ENCODE data around the gene CCNI2. TPM values are rescaled to one million over a fixed set of nuclear protein-coding genes. Genes with fewer than 3 reads are reported as not detected.

CCNI2 gene
- total RNA-seq, 4 donors from 2014 or later = not detected

DNA sequence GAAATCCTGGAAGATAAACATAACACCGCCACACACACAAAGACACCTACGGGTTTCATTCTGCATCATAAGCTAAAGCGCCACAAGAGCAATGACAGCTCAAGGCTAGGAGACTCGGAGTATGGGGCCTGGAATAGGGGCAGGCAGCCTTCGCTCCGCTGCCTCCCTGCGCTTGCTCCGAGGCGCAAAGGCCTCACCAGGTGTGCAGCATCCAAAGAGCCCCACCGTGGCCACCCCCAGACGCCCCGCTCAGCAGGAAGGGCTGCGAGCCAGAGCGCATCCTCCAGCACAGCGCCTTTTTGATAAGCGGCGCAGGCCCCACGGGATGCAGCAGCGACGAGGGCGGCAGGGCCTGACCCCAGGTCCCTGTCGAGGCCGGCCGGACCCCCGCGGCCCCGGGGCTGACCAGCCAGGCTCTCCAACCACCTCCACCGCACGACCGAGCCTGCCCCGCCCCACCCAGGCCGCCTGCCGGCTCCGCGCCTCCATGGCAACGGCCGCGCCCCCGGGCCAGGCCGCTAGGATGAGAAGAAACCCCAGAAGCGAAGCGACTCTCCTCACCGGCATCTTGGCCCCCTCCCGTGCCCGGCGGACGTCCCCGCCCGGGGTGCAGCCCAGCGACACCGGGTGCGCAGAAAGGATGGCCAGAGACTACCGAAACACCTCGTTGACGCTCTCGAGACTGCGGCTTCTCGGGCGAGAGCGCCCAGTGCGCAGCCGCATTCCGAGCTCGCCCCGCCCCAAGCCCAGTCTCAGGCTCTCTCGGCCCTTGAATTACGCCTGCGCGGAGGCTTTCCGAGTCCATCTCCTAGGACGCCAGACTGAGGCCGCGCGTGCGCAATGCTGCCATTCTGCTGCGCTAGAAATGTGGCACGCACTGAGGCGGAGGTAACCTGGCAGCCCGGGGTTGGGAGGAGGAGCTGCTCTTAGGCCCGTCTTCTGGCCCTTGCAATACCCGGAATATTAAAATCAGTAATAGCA, 10.1 kb upstream of the CCNI2 start, which contains the start of gene KIF3A:
Gene KIF3A (minus strand): TSS at position 694 of the 981 bp plus-strand sequence. CDS start 127 bp downstream, at position 567.
- peak within 1 kb of the TSS; percentile 59 to 77 for H3K4me3 ChIP-seq
- TF ChIP-seq, protein P1, sequence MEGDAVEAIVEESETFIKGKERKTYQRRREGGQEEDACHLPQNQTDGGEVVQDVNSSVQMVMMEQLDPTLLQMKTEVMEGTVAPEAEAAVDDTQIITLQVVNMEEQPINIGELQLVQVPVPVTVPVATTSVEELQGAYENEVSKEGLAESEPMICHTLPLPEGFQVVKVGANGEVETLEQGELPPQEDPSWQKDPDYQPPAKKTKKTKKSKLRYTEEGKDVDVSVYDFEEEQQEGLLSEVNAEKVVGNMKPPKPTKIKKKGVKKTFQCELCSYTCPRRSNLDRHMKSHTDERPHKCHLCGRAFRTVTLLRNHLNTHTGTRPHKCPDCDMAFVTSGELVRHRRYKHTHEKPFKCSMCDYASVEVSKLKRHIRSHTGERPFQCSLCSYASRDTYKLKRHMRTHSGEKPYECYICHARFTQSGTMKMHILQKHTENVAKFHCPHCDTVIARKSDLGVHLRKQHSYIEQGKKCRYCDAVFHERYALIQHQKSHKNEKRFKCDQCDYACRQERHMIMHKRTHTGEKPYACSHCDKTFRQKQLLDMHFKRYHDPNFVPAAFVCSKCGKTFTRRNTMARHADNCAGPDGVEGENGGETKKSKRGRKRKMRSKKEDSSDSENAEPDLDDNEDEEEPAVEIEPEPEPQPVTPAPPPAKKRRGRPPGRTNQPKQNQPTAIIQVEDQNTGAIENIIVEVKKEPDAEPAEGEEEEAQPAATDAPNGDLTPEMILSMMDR (IDR thresholded peaks at IDR 0.05) = peak in 2 of 4 experiments; percentile 24 to 61
- TF ChIP-seq POLR2A (IDR thresholded peaks at IDR 0.05) = peak; percentile 45 to 61
- H3K4me1 ChIP-seq = peaks cover 0 to 6% of the 10 kb centered on the region in 2 donors
- intact Hi-C loops (cut with DNase I; ENCODE audit: low total_unique reads) = no loop called here
- H3K36me3 ChIP-seq = no peaks in the 10 kb centered on the region
- H3K9me3 ChIP-seq = no peaks in the 10 kb centered on the region
- peak within 1 kb of the TSS; percentile 73 to 77 for H3K27ac ChIP-seq
- no peaks in the 10 kb centered on the region for H3K27me3 ChIP-seq
- peak; percentile 94 to 95 for DNase-seq

DNA sequence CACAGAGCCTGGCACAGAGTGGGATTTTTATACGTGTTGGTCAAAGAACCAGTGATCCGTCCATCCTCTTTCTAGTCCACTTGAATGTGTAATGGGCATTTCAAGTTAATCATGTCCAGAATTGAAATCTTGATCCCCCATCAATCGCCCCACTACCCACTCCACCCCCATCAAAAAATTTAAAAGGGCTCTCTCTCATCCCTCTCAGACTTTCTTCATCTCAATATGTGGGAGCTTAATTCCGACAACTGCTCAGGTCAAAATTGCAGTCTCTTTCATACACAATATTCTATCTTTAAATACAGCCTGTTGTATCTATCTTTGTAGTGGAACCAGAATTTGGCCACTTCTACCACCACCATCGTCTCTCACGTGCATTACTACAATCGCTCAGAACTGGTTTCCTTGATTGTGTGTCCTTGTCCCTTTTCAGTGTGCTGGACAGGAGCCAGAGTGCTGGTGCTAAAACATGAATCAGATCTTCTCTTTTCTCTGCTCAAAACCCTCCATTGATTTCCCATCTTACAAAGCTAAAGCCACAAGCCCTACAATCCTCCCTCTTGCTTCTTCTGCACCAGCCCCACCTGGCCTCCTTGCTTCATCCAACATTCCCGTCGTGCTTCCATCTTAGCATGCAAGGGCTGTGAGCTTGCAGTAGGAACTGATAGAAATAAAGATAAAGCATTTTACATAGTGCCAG, 9.1 kb upstream of the CCNI2 start:
- Histone ChIP-seq H3K36me3 (no peaks in the 10 kb centered on the region), H3K4me1 (peaks cover 0 to 6% of the 10 kb centered on the region in 2 donors), H3K4me3 (peak overlapping the region in 1 of 2 donors; percentile 77), H3K27ac (peak overlapping the region in 1 of 2 donors; percentile 30), H3K27me3 (no peaks in the 10 kb centered on the region), H3K9me3 (no peaks in the 10 kb centered on the region)
- DNase-seq = no peak
- intact Hi-C loops (cut with DNase I; ENCODE audit: low total_unique reads) = no loop called here
- TF ChIP-seq, protein P1 (IDR thresholded peaks at IDR 0.05) = no peak
- TF ChIP-seq POLR2A (IDR thresholded peaks at IDR 0.05) = no peak

DNA sequence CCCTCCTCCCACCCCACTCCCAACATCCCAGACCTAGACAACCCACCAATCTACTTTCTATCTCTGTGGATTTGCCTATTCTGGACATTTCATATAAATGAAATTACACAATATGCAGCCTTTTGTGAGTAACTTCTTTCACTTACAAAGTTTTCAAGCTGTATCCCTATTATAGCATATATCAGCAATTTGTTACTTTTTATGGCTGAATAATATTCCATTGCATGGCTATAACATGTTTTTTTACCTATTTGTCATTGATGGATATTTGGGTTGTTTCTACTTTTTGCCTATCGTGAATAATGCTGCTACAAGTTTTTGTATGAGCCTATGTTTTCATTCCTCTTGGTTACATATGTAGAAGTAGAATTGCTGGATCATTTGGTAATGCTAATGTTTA, 8.0 kb upstream of the CCNI2 start:
- DNase-seq = no peak
- Histone ChIP-seq H3K9me3 (no peaks in the 10 kb centered on the region), H3K27me3 (peaks cover 0 to 2% of the 10 kb centered on the region in 2 donors), H3K36me3 (no peaks in the 10 kb centered on the region), H3K4me1 (peaks cover 0 to 6% of the 10 kb centered on the region in 2 donors), H3K27ac (no peak overlapping the region), H3K4me3 (no peak overlapping the region)
- TF ChIP-seq, protein P1 (IDR thresholded peaks at IDR 0.05) = no peak
- no peak for TF ChIP-seq POLR2A (IDR thresholded peaks at IDR 0.05)
- intact Hi-C loops (cut with DNase I; ENCODE audit: low total_unique reads) = no loop called here

DNA sequence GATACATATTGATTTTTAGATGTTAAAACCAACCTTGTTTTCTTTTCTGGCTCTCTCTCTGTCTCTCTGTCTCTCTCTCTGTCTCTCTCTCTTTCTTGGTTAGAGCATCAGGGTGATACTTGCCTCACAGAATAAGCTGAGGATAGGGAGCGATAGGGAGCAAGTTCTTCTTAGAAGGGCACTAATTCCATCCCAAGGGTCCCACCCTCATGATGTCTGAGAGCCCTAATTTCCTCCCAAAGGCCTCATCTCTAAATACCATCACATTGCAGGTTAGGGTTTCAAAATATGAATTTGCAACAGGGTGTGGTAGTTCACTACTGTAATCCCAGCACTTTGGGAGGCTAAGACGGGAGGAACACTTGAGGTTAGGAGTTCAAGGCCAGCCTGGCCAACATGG, 5.1 kb upstream of the CCNI2 start:
- no peak overlapping the region for H3K27ac ChIP-seq
- no peaks in the 10 kb centered on the region for H3K4me1 ChIP-seq
- H3K27me3 ChIP-seq = peaks cover 7 to 26% of the 10 kb centered on the region in 2 donors
- H3K4me3 ChIP-seq = no peak overlapping the region
- intact Hi-C loops (cut with DNase I; ENCODE audit: low total_unique reads) = no loop called here
- TF ChIP-seq, protein P1 (IDR thresholded peaks at IDR 0.05) = no peak
- no peak for TF ChIP-seq POLR2A (IDR thresholded peaks at IDR 0.05)
- H3K36me3 ChIP-seq = no peaks in the 10 kb centered on the region
- DNase-seq = no peak
- no peaks in the 10 kb centered on the region for H3K9me3 ChIP-seq

All from uterus (tissue), 4 donors.